Vagina (tissue), 2 donors: Measurements from ENCODE around the gene KIRREL3.

Experiments
- POLR2A ChIP-seq, 2 donors: fragments of 450-650 bp; IDR thresholded peaks; one replicate each; pipeline ENCODE4 v1.6.1; 2017; ENCODE audit warnings: antibody characterized with exemption in 2 of 2, mild to moderate bottlenecking in 2 of 2, moderate library complexity in 2 of 2
- TF ChIP-seq, protein P1 (sequence below), 3 experiments: fragments of 450-650 bp in 2 of 3; fragments of 200-600 bp in 1 of 3; sonication (generic) in 1 of 3; IDR thresholded peaks; one replicate each; pipeline ENCODE4 v1.5.1; 2017 to 2019; ENCODE audit warnings: antibody characterized with exemption in 3 of 3, mild to moderate bottlenecking in 2 of 3, moderate library complexity in 2 of 3

GRCh38 chr11:126607374-126607773 is 393.2 kb downstream of the KIRREL3 start:
- no peak for TF ChIP-seq POLR2A (IDR thresholded peaks at IDR 0.05)
- TF ChIP-seq, protein P1, sequence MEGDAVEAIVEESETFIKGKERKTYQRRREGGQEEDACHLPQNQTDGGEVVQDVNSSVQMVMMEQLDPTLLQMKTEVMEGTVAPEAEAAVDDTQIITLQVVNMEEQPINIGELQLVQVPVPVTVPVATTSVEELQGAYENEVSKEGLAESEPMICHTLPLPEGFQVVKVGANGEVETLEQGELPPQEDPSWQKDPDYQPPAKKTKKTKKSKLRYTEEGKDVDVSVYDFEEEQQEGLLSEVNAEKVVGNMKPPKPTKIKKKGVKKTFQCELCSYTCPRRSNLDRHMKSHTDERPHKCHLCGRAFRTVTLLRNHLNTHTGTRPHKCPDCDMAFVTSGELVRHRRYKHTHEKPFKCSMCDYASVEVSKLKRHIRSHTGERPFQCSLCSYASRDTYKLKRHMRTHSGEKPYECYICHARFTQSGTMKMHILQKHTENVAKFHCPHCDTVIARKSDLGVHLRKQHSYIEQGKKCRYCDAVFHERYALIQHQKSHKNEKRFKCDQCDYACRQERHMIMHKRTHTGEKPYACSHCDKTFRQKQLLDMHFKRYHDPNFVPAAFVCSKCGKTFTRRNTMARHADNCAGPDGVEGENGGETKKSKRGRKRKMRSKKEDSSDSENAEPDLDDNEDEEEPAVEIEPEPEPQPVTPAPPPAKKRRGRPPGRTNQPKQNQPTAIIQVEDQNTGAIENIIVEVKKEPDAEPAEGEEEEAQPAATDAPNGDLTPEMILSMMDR (IDR thresholded peaks at IDR 0.05) = peak in 1 of 3 experiments; percentile 35
